Testis (tissue), 2 donors: ENCODE data around the gene SEC22C.

ENCODE experiments used
- POLR2A ChIP-seq: fragments of 450-650 bp; IDR thresholded peaks from one replicate; pipeline ENCODE4 v1.6.1; 2017; ENCODE audit warnings: antibody characterized with exemption, mild to moderate bottlenecking, moderate library complexity
- TF ChIP-seq, protein P1 (sequence below), 3 experiments: fragments of 450-650 bp in 2 of 3; fragments of 200-600 bp in 1 of 3; sonication (generic) in 1 of 3; IDR thresholded peaks; one replicate each; pipeline ENCODE4 v1.5.1; 2016 to 2019; ENCODE audit warnings: antibody characterized with exemption in 3 of 3, mild to moderate bottlenecking in 2 of 3, moderate library complexity in 1 of 3

DNA sequence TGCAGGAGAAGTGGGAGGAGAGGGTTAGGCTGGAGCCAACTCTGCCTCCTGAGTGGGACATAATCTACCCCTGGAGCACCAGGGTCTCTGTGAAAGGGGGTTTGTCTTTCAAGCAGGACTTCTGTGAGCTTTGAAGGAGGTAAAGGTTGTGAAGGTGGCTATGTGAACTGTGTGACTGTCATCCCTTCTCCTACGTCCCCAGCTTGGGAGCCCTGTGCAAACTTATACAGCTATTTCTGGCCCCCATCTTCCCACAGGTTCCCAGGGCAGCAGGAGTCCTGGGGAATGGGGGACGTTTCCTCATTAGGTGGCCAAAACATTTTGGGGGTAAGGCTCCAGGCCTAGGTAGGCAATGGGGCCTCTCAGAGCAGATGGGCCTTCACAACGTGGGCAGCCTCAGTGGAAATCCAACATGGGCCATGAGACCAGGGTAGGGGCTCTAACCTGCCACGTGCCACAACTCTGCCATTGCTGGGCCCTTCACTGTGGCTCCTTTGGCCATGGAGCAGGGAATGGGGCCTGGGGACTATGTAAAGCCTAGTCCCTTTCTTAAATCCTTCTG lies 75.8 kb downstream of the SEC22C start:
- TF ChIP-seq, protein P1, sequence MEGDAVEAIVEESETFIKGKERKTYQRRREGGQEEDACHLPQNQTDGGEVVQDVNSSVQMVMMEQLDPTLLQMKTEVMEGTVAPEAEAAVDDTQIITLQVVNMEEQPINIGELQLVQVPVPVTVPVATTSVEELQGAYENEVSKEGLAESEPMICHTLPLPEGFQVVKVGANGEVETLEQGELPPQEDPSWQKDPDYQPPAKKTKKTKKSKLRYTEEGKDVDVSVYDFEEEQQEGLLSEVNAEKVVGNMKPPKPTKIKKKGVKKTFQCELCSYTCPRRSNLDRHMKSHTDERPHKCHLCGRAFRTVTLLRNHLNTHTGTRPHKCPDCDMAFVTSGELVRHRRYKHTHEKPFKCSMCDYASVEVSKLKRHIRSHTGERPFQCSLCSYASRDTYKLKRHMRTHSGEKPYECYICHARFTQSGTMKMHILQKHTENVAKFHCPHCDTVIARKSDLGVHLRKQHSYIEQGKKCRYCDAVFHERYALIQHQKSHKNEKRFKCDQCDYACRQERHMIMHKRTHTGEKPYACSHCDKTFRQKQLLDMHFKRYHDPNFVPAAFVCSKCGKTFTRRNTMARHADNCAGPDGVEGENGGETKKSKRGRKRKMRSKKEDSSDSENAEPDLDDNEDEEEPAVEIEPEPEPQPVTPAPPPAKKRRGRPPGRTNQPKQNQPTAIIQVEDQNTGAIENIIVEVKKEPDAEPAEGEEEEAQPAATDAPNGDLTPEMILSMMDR (IDR thresholded peaks at IDR 0.05) = no peak
- no peak for TF ChIP-seq POLR2A
